PC-9 (cell line): Measurements from ENCODE around the gene MAP4K4. TPM values are rescaled to one million over a fixed set of nuclear protein-coding genes. Genes with fewer than 3 reads are reported as not detected.
A peak's percentile ranks its signal among the peaks of the same experiment; 100 is the strongest.

Experiments
- BruUV-seq: library from RNA; stranded (reverse); fragments of 400-500 nt; replicated peaks from 2 replicates; lab custom pipeline; 2021; lab: Mats Ljungman, UMichigan
- CTCF ChIA-PET: fragments of 300-600 bp; sonication (Branson Sonifier 250); formaldehyde crosslinking; loops from one replicate; lab custom pipeline; 2022; ENCODE audit warnings: antibody characterized with exemption; lab: Charles Lee
- POLR2A ChIA-PET: fragments of 300-600 bp; sonication (Branson Sonifier 250); formaldehyde crosslinking; loops from one replicate; lab custom pipeline; 2022; ENCODE audit warnings: antibody characterized with exemption; ENCODE audit not compliant: unreplicated experiment; lab: Charles Lee
- DNase-seq, 2 experiments: peaks; one replicate each; pipeline versions ENCODE4 v3.0.0 to v3.0.0-alpha.2; 2015 to 2022; ENCODE audit warnings: mixed read lengths in 1 of 2
- H2AFZ ChIP-seq: fragments of 200-600 bp; sonication (generic); 2 replicates; pipeline ENCODE4 v1.8.1; 2017; ENCODE audit warnings: antibody characterized with exemption
- H3F3A ChIP-seq: fragments of 200-600 bp; sonication (generic); 2 replicates; pipeline ENCODE4 v1.8.1; 2017; ENCODE audit warnings: antibody characterized with exemption, mild to moderate bottlenecking, low read depth; ENCODE audit not compliant: insufficient read depth
- H3K27ac ChIP-seq: fragments of 200-600 bp; sonication (generic); 2 replicates; pipeline ENCODE4 v1.6.1; 2016; ENCODE audit warnings: mixed run types
- H3K27me3 ChIP-seq: fragments of 200-600 bp; sonication (generic); 2 replicates; pipeline ENCODE4 v1.6.1; 2016; ENCODE audit warnings: low read depth, mixed run types; ENCODE audit not compliant: insufficient read depth
- H3K36me3 ChIP-seq: fragments of 200-600 bp; sonication (generic); 2 replicates; pipeline ENCODE4 v1.6.1; 2016; ENCODE audit warnings: low read depth, mixed run types
- H3K4me1 ChIP-seq: fragments of 200-600 bp; sonication (generic); replicated peaks from 2 replicates; pipeline ENCODE4 v1.6.1; 2016; ENCODE audit warnings: mixed run types; ENCODE audit not compliant: insufficient read depth
- H3K4me2 ChIP-seq: fragments of 200-600 bp; sonication (generic); 2 replicates; pipeline ENCODE4 v1.6.1; 2017; ENCODE audit warnings: mixed run types
- H3K4me3 ChIP-seq: fragments of 200-600 bp; sonication (generic); 2 replicates; pipeline ENCODE4 v1.6.1; 2016; ENCODE audit warnings: mixed run types
- H3K79me2 ChIP-seq: fragments of 200-600 bp; sonication (generic); 2 replicates; pipeline ENCODE4 v1.6.1; 2017; ENCODE audit warnings: low read depth, mixed run types
- H3K9me2 ChIP-seq: fragments of 200-600 bp; sonication (generic); 2 replicates; pipeline ENCODE4 v1.8.1; 2017; ENCODE audit warnings: mild to moderate bottlenecking; ENCODE audit not compliant: insufficient read depth
- H3K9me3 ChIP-seq: fragments of 200-600 bp; sonication (generic); 2 replicates; pipeline ENCODE4 v1.8.1; 2016; ENCODE audit warnings: low read depth; ENCODE audit not compliant: insufficient read depth
- H4K20me1 ChIP-seq: fragments of 200-600 bp; sonication (generic); 2 replicates; pipeline ENCODE4 v1.8.1; 2017; ENCODE audit not compliant: insufficient read depth
- EZH2 ChIP-seq: fragments of 200-600 bp; sonication (generic); IDR thresholded peaks from 2 replicates; pipeline ENCODE4 v1.8.0; 2017; ENCODE audit warnings: antibody characterized with exemption, low read depth
- intact Hi-C: fragments of 100-400 bp; cut with micrococcal nuclease; formaldehyde crosslinking; loops from one replicate; pipeline ENCODE4 v1.10.0; 2022; ENCODE audit not compliant: unreplicated experiment
- total RNA-seq: library from RNA; stranded (reverse); gene quantifications from 2 replicates; pipeline ENCODE4 v1.2.3, GENCODE V29; 2021
- TF ChIP-seq, protein P1 (sequence below): fragments of 200-600 bp; sonication (generic); conservative IDR thresholded peaks from 2 replicates; pipeline ENCODE4 v1.6.1; 2017; ENCODE audit warnings: mixed run types, antibody characterized with exemption, mild to moderate bottlenecking, moderate library complexity

MAP4K4 gene
- total RNA-seq, 1 experiment from 2014 or later: 129 TPM

- ChIA-PET CTCF (interaction anchor here (0.7 to 1.0 kb wide), 2 partner anchors 57 to 68 kb away, joined by 4 to 24 read pairs; no protein-coding TSS in a partner anchor), POLR2A (interaction anchor here (0.6 to 0.7 kb wide), 4 partner anchors 39 to 128 kb away, joined by 3 to 5 read pairs (median 4); no protein-coding TSS in a partner anchor)
- no peaks in the 10 kb centered on the region for H3K27me3 ChIP-seq
- H3K27ac ChIP-seq: peak overlapping the region; percentile 77
- H3F3A ChIP-seq: peaks cover 75% of the 10 kb centered on the region
- no peaks in the 10 kb centered on the region for H3K9me2 ChIP-seq
- no peaks in the 10 kb centered on the region for H3K9me3 ChIP-seq
- H3K4me1 ChIP-seq: peaks cover 95% of the 10 kb centered on the region
- peaks cover 43% of the 10 kb centered on the region for H3K36me3 ChIP-seq
- TF ChIP-seq EZH2: no peak
- TF ChIP-seq, protein P1, sequence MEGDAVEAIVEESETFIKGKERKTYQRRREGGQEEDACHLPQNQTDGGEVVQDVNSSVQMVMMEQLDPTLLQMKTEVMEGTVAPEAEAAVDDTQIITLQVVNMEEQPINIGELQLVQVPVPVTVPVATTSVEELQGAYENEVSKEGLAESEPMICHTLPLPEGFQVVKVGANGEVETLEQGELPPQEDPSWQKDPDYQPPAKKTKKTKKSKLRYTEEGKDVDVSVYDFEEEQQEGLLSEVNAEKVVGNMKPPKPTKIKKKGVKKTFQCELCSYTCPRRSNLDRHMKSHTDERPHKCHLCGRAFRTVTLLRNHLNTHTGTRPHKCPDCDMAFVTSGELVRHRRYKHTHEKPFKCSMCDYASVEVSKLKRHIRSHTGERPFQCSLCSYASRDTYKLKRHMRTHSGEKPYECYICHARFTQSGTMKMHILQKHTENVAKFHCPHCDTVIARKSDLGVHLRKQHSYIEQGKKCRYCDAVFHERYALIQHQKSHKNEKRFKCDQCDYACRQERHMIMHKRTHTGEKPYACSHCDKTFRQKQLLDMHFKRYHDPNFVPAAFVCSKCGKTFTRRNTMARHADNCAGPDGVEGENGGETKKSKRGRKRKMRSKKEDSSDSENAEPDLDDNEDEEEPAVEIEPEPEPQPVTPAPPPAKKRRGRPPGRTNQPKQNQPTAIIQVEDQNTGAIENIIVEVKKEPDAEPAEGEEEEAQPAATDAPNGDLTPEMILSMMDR: no peak
- no peak overlapping the region for H2AFZ ChIP-seq
- H3K79me2 ChIP-seq: peaks cover 91% of the 10 kb centered on the region
- 0 out of 2 replicates have a peak overlapping the region, but pooled peaks have one; percentile 3 for H3K4me3 ChIP-seq
- DNase-seq: no peak
- H4K20me1 ChIP-seq: peaks cover 8% of the 10 kb centered on the region; the same call in 1 of the 2 replicates
- peak overlapping the region; percentile 65 for H3K4me2 ChIP-seq
- intact Hi-C loops: loop anchor here (1.0 to 5.0 kb wide), 5 partner anchors 20 to 704 kb away; no protein-coding TSS in a partner anchor
- no TSS peak for BruUV-seq
Observed at GRCh38 chr2:101826716-101827115, 129.2 kb downstream of the MAP4K4 start.

DNA sequence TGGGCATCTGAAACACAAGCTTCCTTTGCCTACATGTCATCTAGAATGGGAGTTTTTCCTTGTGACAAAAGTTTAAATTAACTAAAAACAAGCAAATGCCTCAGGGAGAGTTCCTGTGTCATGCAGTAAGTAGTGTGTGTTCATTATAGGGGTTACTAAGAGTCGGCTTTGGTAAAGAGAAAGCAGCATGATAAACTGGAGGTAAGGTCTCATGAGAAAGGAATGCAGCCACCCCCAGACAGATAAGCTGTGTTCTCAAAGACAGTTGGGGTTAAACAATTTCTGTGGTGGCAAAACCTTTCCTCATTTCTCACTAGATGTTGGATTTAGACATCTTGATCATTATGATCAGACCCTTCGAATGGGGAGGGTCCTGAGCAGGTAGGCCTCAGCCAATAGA, 129.7 kb downstream of the MAP4K4 start:
- Histone ChIP-seq H3K27ac (peak overlapping the region; percentile 77), H3K4me3 (0 out of 2 replicates have a peak overlapping the region, but pooled peaks have one; percentile 3), H3K36me3 (peaks cover 42% of the 10 kb centered on the region), H3K4me2 (peak overlapping the region; percentile 65), H3K9me3 (no peaks in the 10 kb centered on the region), H3K9me2 (no peaks in the 10 kb centered on the region), H4K20me1 (peaks cover 8% of the 10 kb centered on the region; the same call in 1 of the 2 replicates), H3K4me1 (peaks cover 91% of the 10 kb centered on the region), H2AFZ (no peak overlapping the region), H3K27me3 (no peaks in the 10 kb centered on the region), H3F3A (peaks cover 71% of the 10 kb centered on the region), H3K79me2 (peaks cover 88% of the 10 kb centered on the region)
- ChIA-PET CTCF (interaction anchor here (0.7 to 1.0 kb wide), 2 partner anchors 57 to 68 kb away, joined by 4 to 24 read pairs; no protein-coding TSS in a partner anchor), POLR2A (interaction anchor here (0.6 to 0.7 kb wide), 5 partner anchors 17 to 129 kb away, joined by 3 to 5 read pairs (median 4); no protein-coding TSS in a partner anchor)
- intact Hi-C loops: loop anchor here (1.0 to 5.0 kb wide), 5 partner anchors 21 to 705 kb away; no protein-coding TSS in a partner anchor
- BruUV-seq: no TSS peak
- no peak for TF ChIP-seq EZH2
- TF ChIP-seq, protein P1: no peak
- DNase-seq: peak; percentile 42 to 97

DNA sequence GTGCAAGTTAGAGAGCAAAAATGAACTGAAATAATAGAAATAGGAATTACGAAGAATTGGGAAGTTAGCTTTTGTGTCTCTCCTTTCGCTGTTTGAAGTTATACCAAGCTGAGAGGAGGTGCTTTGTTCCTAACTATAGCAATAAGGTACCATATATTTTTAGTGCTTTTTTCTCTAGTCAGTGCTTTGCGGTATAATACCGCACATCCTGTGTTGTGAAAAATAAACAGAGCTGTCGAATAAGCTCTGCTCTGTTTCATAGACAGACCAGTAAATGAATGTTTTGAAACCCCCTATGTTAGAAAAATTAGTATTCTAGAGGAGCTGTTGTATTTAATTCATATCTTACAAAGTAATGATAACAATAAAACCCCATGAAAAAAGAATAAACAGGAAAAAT, 130.8 kb downstream of the MAP4K4 start:
- H4K20me1 ChIP-seq: peaks cover 8% of the 10 kb centered on the region; the same call in 1 of the 2 replicates
- H3K9me2 ChIP-seq: no peaks in the 10 kb centered on the region
- no peaks in the 10 kb centered on the region for H3K27me3 ChIP-seq
- DNase-seq: no peak
- H3F3A ChIP-seq: peaks cover 73% of the 10 kb centered on the region
- H3K36me3 ChIP-seq: peaks cover 40% of the 10 kb centered on the region
- H3K4me1 ChIP-seq: peaks cover 86% of the 10 kb centered on the region
- H3K9me3 ChIP-seq: no peaks in the 10 kb centered on the region
- POLR2A ChIA-PET: interaction anchor here (0.6 kb wide), 1 partner anchor 428 kb away, joined by 6 read pairs; no protein-coding TSS in a partner anchor
- BruUV-seq: no TSS peak
- H3K79me2 ChIP-seq: peaks cover 85% of the 10 kb centered on the region
- H3K4me3 ChIP-seq: no peak overlapping the region
- H3K27ac ChIP-seq: peak overlapping the region; percentile 5; the same call in 1 of the 2 replicates
- TF ChIP-seq EZH2: no peak
- TF ChIP-seq, protein P1: no peak
- H2AFZ ChIP-seq: no peak overlapping the region
- CTCF ChIA-PET: interaction anchor here (1.0 kb wide), 1 partner anchor 129 kb away, joined by 3 read pairs; no protein-coding TSS in a partner anchor
- H3K4me2 ChIP-seq: peak overlapping the region; percentile 65; the same call in 1 of the 2 replicates
- intact Hi-C loops: loop anchor here (5.0 kb wide), 2 partner anchors 196 to 706 kb away; no protein-coding TSS in a partner anchor
